Measurements from ENCODE around the gene ARMC7.
"Not testable (repeated sequence)": the region's sequence is repeated elsewhere in the genome, so short reads cannot be mapped to it uniquely, and the experiment has no call there.

ARMC7 gene

DNA sequence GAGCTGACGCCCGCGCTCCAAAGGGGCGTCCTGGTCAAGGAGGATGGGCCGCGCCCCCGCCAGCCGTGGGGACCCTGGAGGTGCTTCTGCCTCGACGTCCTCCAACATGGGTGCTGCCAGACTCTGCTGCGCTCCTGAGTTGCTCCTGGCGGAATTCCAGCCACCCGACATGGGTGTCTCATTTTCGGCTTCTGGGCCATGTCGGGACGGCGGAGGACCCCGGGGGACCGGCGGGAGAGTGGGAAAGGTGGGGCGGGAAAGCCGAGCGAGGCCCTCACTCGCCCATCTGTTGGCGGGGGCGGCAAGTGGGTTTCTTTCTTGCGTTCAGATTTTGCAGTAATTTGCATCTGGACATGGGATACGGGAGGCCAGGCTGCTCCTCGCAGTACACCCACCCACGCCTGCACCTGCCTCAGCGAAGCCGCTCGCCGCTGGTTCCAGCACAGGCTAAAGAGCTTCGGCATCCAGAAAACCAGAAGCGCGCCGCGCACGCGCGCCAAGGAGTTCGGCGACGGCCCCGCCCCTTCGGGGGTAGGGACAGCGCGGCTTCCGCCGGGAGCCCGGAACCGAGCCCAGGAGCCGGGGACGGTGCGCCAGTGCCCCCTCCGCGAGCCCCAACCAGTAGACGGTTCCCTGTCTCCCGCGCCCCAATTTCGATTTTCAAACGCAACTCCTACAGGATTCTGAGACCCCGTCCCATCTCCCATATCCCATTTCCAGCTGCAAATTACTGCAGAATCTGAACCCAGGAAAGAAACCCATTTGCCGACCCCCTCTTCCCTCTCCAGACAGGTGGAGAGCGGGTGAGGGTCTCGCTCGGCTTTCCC is at the start of gene ARMC7:
ARMC7 (plus strand) TSS at position 563 of the 827 bp plus-strand sequence. CDS start 320 bp downstream, outside the sequence.
- DNase-seq, result peak; percentile 42

DNA sequence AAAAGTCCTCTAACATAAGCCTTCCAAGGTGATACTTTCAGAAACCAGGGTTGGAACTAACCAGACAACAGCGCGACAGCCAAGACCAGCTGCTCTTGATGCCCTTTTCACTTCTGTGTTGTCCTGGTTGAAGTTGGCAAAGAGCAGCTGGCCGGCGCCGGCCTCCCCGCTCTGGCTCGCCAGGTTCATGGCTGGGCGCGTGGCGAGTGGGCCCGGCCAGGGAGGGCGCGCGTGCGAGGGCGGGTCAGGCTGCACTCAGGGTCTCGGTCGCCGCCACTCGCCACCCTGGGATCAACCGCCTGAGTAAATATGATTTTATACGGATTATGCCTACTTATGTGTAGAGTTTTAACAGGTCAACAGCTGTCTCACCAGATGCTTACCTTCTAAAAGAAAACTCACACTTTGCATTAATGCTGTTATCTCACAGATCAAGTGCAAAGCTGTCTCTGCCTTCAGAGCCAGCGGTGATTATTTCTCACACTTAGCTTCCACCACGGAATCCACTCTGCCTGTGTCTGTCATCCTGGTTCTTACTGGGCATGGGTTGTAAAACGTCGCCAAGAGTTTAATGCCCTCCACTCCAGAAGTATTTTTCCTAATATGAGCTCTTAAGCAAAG is 49.2 kb upstream of the ARMC7 start:
- DNase-seq, result no peak

DNA sequence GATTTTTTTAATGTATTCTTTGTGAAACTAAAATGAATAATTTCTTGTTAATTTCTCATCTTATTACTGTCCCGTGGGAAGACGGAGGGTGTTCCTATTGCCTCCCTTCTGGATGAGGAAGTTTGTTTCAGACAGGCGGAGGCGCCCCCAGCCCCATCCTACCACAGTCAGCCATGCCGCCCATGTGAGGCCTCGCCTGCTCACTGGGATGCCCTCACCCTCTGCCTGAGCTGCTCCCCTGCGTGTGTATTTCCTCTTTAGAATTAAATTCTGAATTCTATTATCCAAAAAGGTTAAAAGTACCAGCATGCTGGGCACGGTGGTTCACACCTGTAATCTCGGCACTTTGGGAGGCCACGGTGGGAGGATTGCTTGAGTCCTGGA is 48.7 kb upstream of the ARMC7 start:
- DNase-seq, result no peak

DNA sequence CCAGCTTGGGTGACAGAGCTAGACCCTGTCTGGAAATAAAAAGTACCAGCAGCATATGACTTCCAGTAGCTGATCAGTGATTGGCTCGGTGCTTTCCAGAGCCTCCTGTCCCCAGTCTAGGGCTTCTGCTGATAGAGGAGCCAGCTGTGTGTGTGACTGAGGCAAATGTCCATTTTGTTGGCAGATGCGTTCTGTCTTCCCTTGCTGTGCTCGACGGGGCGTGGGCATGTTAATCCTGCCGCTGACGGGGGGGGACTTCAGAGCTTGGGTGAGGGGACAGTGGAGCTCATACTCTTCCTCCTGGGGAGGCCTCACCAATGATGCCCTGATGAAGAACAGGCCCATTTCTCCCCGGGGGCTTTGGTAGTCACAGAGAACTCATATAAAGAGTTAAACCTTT is 48.2 kb upstream of the ARMC7 start:
- no peak for DNase-seq

DNA sequence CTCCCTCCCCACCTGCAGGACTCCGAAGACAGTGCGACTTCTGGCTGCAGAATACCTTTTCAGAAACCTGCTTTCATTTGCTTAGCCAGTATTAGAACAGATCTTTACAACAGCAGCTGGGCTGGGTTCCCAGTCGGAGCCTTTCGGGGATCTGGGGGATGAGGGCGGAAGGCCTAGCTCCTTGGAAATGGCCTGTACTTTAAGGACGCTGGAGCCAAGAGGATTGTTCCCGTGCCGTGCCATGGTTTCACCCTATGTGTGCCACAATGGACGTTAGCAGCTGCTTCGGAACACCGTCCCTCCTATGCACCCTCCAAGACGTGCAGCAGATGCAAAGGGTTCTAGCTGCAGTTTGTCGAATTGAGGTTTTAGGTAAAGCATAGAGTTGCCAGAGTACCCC is 46.6 kb upstream of the ARMC7 start:
- DNase-seq, result no peak

DNA sequence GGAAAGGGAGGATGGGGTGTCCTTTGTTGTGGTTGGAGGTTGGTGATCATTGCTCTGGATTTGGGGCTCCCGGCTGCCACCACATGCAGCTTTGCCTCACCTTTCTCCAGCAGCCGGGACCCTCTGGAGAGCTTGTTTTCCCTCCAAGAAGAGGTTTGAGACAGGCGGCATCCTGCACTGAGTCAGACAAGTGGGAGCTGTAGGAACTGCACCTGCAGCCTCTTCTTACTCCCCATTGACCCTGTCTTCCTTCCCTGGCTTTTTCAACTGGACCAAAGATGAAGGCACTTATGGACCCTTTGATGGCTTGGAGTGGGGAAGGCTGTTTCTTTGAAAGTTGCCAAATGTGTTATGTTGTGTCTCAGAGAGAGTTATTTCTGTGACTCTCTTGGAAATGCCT is 46.1 kb upstream of the ARMC7 start:
- DNase-seq, result no peak

DNA sequence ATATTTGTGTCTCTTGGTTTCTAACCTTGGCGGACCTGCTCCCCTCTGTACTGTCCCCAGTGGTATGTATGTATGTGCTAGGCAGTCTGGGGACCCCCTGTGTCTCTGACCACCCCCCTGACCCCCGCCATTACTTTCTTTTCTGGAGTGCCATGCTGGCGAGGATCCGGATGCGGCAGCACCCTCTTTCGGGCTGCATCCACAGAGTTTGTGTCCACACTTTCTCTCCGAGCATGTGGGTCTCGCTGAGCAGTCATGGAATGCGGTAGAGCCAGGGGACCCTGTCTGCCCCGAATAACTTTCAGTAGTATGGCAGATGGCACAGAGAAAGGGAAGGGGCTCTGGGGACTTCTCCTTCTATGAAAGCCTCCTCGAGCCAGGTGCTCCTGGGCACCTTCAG is 45.7 kb upstream of the ARMC7 start:
- DNase-seq, result no peak

DNA sequence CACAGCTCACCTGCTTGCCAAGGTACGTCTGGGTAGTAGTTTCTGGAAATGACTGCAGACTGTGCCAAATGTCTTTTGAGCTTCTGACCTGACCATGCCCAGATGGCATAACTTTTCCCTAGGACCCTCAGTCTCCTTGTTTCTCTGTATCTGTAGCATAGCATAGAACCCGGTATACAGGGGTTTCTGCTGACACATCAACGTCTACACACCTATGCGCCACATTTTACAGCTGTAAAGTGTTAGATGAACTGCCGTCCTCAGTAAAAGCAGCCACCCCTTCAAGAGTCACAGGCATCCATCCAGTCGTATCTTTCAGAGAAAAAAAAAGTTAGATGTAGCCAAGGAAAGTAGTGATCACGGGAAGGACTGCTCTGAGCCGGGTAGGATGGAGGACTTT is 45.3 kb upstream of the ARMC7 start:
- DNase-seq, result no peak

DNA sequence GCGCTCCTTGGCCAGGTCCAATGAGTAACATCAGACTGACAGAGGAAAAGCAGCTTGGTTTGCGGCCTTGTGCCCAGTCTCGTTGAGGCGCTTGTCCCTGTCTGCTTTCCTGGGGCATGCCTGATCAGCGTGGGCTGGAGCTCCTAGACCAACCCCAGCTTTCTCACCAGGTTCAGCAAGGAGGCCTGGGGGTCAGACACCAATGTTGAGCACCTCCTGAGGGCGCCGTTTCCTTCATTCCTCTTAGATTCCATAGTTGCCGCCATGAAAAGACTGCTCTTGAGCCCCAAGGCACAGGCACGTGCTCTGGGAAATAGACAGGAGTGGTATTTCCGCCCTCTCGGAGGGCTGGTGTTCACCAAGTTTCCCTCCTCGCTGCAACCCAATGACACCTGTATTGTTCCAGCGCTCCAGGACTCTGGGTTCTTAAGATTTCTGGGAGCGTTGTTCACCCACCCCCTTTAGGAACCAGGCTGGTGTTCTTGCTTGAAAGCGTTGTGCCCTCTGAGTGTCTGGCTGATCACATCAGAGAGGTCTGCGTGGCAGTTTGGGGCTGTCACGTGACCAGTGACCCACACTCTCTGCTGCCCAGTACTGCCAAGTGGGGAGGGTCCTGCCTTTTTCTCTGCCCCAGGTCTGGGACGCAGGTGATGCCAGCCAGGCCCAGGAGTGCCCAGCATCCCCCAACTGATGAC is 44.8 kb upstream of the ARMC7 start:
- no peak for DNase-seq

DNA sequence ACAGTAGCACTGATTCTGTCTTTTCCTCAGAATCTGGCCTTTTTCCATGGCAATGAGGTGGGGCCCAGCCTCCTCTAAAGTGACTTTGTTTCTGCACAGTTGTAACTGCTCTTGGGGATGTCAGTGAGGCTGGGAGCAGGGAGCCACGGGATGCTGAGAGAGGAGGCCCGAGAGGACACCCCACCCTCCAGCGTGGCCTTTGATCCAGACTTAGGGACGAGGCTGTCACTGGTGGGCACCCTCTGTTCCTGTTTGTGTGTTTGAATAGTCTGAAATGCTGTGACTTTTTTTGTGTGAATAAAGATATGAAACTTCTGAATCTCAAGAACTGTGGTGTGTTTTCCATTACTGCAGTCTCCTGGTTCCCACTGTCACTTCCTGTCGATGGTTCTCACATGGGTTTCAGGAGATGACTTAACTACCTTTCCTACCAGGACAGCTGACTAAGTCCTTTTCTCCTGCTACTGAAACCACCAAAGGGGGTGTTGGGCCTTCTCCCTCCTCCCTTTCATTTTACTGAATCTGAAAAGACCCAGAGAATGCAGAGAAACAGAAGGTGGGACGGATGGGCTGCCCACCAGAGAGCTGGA is 44.1 kb upstream of the ARMC7 start:
- no peak for DNase-seq

DNA sequence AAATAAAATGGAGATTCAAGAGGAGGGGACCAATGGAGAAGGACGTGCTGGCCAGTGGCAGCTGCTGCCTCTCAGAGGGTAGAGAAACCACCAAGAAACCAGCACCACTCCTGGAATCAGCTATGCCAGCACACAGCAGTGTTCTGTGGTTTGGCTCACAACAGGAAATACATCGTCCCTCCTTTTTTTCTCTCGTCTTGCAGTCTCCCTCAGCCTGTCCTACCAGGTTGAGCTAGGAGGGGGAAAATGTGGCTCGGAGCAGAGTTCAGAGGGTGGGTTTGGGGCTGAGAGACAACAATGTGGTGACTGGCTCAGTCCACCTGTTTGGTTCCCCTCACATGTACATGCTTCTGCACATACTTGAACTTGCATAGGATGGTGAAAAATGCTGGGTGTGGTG is 41.9 kb upstream of the ARMC7 start:
- no peak for DNase-seq

DNA sequence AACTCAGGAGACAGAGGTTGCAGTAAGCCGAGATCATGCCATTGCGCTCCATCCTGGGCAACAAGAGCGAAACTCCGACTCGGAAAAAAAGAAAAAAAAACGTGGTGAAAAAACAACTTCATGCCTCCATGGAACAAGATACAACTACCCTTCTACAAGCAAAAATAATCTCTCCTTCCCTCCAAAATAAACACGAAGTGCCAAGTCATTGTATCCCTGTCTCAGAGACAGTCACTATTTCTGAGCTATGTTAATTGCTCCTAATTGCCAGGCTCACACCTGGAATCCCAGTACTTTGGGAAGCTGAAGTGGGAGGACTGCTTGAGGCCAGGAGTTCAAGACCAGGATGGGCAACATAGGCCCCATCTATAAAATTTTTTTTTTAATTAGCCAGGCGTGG is 41.0 kb upstream of the ARMC7 start:
- DNase-seq, result no peak

DNA sequence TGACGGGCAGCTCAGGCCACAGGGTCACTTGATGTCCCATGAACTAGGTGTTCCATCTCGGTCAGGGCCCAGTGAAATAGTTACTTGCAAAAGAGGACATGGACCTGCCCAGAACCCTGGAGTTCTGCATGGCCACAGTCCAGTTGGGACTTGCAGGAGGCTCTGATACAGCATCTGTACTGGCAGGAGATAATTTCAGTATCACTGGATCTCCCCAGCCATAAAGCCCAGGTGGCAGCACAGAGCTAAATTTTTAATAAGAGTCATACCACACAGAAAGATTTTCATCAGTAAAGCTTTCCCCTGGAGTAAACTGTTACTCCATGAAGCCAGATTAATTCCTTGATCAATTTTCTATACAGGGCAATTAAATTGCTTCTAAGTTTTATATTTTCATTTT is 40.0 kb upstream of the ARMC7 start:
- DNase-seq, result no peak

DNA sequence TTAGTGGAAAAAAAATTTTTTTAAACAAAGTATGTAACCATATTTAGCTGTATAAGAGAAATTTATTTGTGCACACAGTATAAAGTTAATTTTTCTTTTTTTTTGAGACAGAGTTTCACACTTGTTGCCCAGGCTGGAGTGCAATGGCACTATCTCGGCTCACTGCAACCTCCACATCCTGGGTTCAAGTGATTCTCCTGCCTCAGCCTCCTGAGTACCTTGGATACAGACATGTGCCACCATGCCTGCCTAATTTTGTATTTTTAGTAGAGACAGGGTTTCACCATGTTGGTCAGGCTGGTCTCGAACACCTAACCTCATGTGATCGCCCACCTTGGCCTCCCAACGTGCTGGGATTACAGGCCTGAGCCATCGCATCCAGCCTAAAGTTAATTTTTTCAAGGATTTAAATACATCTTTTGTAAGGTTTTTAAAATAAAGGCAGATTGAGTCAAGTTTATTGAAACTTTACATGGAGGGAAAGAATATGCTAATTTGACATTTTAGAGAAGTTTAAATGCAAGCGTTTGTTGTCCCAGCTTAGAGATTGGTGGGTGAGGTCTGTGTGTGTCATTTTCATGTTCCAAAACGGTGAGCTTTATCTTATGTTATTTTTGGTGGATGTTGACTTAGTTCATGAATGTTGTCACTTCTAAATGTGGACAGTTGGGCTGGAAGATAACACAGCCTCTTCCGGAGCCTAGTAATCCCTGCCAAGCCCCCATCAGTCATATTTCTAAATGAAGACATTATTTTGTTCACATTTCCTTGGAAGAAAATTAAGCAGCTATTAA is 38.1 kb upstream of the ARMC7 start:
- DNase-seq, result not testable (repeated sequence)

DNA sequence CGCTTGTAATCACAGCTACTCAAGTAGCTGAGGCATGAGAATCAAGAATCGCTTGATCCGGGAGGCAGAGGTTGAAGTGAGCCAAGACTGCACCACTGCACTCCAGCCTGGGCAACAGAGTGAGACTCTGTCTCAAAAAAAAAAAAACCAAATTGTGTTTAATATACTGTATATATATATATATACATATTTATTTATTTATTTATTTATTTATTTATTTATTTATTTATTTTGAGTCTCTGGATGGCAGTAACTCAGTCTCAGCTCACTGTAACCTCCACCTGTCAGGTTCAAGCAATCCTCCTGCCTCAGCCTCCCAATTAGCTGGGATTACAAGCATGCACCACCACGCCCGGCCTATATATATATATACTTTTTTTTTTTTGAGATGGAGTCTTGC is 36.9 kb upstream of the ARMC7 start:
- not testable (repeated sequence) for DNase-seq

DNA sequence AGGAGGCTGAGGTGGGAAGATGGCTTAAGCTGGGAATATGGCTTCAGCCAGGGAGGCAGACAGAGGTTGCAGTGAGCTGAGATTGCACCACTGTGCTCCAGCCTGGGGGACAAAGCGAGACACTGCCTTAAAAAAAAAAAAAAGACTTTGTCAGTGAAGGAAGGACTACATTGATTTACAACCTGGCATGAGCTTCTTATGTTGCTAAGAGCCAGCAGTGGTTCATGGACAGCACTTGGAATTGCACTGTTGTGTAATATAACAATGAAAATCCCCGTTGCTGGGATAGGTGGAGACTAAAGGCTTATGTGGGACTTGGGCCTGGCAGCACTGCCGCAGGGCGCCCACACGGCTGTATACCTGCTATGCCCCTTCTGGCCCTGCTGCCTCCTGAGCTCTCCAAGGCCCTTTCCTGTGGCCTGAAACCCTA is 36.1 kb upstream of the ARMC7 start:
- no peak for DNase-seq

DNA sequence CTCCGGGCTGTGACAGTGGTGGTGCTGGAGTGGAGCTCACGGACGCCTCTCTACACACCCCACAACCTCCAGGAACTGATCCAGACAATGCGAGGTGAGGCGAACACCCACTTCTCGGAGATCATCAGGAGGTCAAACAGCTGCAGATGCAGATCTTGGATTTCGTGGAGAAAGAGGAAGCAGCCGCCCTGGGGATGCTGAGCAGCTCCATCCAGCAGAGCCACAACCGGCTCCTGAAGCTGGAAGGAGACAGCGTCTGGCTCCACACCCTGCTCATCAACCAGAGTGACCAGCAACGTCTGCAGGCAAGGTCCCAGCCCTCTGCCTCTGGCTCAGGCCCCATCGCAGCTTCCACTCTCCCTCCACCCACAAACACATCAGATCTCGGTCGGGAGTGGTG is 35.2 kb upstream of the ARMC7 start:
- no peak for DNase-seq

DNA sequence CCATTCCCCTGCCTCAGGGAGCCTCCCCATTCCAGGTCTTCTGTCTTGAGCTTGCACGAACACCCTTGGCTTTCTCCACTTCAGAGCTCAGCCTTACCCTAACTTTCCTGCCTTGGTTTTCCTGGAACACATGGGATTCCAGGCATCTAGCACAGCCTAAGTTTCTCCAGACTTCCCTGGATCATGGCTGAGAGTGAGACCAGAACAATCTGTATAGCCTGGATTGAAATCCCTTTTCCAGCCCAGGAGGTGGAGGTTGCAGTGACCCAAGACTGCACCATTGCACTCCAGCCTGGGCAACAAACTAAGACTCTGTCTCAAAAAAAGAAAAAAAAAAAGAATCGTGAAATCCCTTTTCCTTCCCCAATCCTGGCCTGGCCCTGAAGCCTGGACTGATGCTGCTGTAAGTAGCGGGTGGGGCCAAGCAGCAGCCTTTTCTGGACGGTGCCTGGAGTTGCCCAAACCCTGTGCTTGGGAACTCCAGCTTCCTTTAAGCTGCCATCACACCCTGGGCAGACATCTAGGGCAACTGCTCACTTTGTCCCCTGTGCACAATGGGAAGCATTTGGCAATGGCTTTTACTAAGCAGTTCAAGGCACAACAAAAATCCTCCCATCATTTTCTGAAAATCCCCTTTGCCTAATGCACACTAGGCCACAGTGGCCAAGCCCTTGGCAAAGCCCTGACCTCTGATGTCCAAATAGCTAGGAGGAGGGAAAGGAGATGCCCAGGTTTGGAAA is 34.0 kb upstream of the ARMC7 start:
- DNase-seq, result no peak

DNA sequence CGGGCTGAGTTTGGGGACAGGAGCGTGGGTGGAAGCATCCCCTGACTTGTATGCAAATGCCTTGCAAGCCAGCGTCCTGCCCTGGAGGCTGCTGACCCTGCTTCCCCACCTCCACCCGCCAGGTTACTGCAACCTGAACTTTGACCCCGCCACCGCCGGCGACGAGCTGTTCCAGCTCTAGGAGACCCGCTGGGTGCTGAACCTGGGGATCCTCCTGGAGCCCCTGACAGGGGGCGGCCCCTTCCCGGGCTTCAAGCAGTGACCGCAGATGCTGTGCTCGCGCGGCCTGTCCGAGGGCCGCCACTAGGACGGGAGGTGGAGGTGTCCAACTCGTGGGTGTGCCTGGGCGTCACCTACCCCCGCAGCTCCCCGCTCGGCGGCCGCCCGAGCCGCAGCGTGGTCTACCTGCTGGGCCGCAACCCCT is 32.7 kb upstream of the ARMC7 start:
- DNase-seq, result no peak

DNA sequence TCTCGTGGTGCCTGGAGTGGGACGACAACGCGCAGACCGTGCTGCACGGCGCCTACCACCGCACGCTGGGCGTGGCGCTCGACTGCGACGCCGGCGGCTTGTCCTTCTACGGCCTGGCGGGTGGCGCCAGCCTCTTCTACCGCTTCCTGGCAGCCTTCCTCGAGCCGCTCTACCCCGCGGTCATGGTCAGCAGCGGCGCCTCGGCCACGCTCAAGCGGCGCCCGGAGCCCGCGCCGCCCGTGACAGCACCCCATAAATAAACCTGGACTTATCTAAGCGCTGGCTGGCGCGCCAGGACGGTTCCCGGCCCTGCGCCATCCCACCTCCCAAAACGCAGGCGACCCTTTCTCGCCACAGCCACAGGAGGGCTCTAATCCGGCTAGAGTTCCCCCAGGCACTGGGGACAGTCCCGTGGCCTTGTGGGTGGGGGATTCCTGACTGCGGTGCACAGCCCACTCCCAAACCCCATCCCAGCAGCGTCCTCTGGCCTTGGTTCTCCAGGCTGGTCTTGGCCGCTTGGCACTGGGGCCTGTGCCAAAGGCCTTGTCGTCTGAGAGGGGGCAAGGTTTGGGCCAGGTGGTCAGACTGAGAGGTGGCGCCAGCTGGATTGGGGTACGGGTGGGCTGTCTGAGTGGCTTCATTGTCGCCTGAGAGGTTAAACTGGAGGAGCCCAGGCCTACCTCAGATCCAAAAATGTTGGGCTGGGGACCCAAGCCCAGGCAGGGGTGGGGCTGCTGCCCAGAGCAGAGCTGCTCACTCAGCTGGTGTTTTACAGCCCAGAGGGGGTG is 32.1 kb upstream of the ARMC7 start:
- DNase-seq, result no peak

All from NCI-H1694 (cell line).